Fibroblast of skin of left quadriceps (primary cell): Measurements from ENCODE around the gene PHKG1.
"Not testable (repeated sequence)": the region's sequence is repeated elsewhere in the genome, so short reads cannot be mapped to it uniquely, and the experiment has no call there.

Experiments used
- DNase-seq, 2 experiments: peaks; one replicate each; pipeline ENCODE4 v3.0.0-alpha.2; 2013; ENCODE audit warnings: low read depth in 2 of 2

PHKG1 gene

GRCh38 chr7:56092789-56093531, at the start of gene PHKG1:
Gene PHKG1, minus strand, starts transcription at chr7:56092952. Its CDS starts 4,011 bp downstream, at chr7:56088941.
- peak; percentile 32 to 42 for DNase-seq

- DNase-seq: not testable (repeated sequence)
Observed at GRCh38 chr7:56131062-56131461, 38.3 kb upstream of the PHKG1 start.

- no peak for DNase-seq
Observed at GRCh38 chr7:56127241-56127975, 34.7 kb upstream of the PHKG1 start.

- DNase-seq: no peak
Observed at GRCh38 chr7:56125831-56126230, 33.1 kb upstream of the PHKG1 start.

- no peak for DNase-seq
Observed at GRCh38 chr7:56124981-56125380, 32.2 kb upstream of the PHKG1 start.

- no peak for DNase-seq
Observed at GRCh38 chr7:56121440-56121839, 28.7 kb upstream of the PHKG1 start.

- no peak for DNase-seq
Observed at GRCh38 chr7:56115852-56116538, 23.2 kb upstream of the PHKG1 start, which contains the start of gene NUPR2. Gene NUPR2, minus strand, starts transcription at chr7:56116417. Its CDS starts 103 bp downstream, at chr7:56116314.

GRCh38 chr7:56112244-56112643, 19.5 kb upstream of the PHKG1 start:
- DNase-seq: not testable (repeated sequence)

- no peak for DNase-seq
Observed at GRCh38 chr7:56110611-56111010, 17.9 kb upstream of the PHKG1 start.

- DNase-seq: no peak
Observed at GRCh38 chr7:56107954-56108258, 15.2 kb upstream of the PHKG1 start.

- peak; percentile 96 for DNase-seq
Observed at GRCh38 chr7:56106108-56107073, 13.6 kb upstream of the PHKG1 start, which contains the start of gene CHCHD2. Gene CHCHD2, minus strand, starts transcription at chr7:56106476. Its CDS starts 63 bp downstream, at chr7:56106413.

GRCh38 chr7:56105508-56105907, 12.8 kb upstream of the PHKG1 start:
- peak in 1 of 2 experiments; percentile 17 for DNase-seq

GRCh38 chr7:56104138-56104537, 11.4 kb upstream of the PHKG1 start:
- DNase-seq: not testable (repeated sequence)

GRCh38 chr7:56099653-56100052, 6.9 kb upstream of the PHKG1 start:
- no peak for DNase-seq

- DNase-seq: not testable (repeated sequence)
Observed at GRCh38 chr7:56098187-56099008, 5.6 kb upstream of the PHKG1 start.

GRCh38 chr7:56097700-56098099, 4.9 kb upstream of the PHKG1 start:
- DNase-seq: peak; percentile 79 to 80

- DNase-seq: not testable (repeated sequence)
Observed at GRCh38 chr7:56092388-56092787, 364 bp downstream of the PHKG1 start.

- DNase-seq: no peak
Observed at GRCh38 chr7:56091591-56091990, 1.2 kb downstream of the PHKG1 start.

- no peak for DNase-seq
Observed at GRCh38 chr7:56087445-56087844, 5.3 kb downstream of the PHKG1 start.

GRCh38 chr7:56086761-56087160, 6.0 kb downstream of the PHKG1 start:
- DNase-seq: no peak
